ENCODE data around the gene CAAP1.

DNA sequence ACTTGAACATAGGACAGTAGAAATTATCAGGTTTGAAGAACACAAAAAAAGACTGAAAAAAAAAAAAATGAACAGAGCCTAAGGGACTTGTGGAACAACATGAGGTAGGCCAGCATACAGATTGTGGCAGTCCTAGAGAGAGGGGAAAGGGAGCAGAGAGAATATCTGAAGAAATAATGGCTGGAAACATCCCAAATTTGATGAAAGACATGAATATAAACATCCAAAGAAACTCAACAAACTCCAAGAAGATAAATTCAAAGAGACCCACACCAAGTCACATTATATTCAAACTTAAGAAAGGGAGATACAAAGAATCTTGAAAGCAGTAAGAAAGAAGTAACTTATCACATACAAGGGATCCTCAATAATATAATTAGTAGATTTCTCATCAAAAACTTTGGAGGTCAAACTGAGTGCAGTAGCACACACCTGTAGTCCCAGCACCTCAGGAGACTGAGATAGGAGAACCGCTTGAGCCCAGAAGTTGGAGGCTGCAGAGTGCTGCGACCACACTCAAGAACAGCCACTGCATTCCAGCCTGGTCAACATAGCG is 45.3 kb upstream of the CAAP1 start:
- TF ChIP-seq POLR2A (IDR thresholded peaks at IDR 0.05) = no peak
- TF ChIP-seq, protein P1, sequence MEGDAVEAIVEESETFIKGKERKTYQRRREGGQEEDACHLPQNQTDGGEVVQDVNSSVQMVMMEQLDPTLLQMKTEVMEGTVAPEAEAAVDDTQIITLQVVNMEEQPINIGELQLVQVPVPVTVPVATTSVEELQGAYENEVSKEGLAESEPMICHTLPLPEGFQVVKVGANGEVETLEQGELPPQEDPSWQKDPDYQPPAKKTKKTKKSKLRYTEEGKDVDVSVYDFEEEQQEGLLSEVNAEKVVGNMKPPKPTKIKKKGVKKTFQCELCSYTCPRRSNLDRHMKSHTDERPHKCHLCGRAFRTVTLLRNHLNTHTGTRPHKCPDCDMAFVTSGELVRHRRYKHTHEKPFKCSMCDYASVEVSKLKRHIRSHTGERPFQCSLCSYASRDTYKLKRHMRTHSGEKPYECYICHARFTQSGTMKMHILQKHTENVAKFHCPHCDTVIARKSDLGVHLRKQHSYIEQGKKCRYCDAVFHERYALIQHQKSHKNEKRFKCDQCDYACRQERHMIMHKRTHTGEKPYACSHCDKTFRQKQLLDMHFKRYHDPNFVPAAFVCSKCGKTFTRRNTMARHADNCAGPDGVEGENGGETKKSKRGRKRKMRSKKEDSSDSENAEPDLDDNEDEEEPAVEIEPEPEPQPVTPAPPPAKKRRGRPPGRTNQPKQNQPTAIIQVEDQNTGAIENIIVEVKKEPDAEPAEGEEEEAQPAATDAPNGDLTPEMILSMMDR (IDR thresholded peaks at IDR 0.05) = no peak
- TF ChIP-seq EP300 (IDR thresholded peaks at IDR 0.05) = no peak

Measured in tibial nerve (tissue), 4 donors.